Fibroblast of villous mesenchyme (primary cell): ENCODE data around the gene C10orf105. TPM values are rescaled to one million over a fixed set of nuclear protein-coding genes. Genes with fewer than 3 reads are reported as not detected.

ENCODE experiments used
- DNase-seq: peaks from one replicate; pipeline ENCODE4 v3.0.0-alpha.2; 2010; ENCODE audit warnings: low read depth
- H3K4me3 ChIP-seq: 2 replicates; pipeline ENCODE4 v1.5.1; 2011; ENCODE audit warnings: low read depth, mild to moderate bottlenecking, low read length
- total RNA-seq: library from RNA; depleted of rRNA; stranded (reverse); fragments of >200 nt; gene quantifications from 2 replicates; pipeline ENCODE4 v1.2.3, GENCODE V29; 2012
- TF ChIP-seq, protein P1 (sequence below): IDR thresholded peaks from 2 replicates; pipeline ENCODE4 v1.5.1; 2012; ENCODE audit warnings: low read depth, mild to moderate bottlenecking, low read length; ENCODE audit not compliant: insufficient read depth

The C10orf105 gene
- total RNA-seq, 1 donor = not detected

DNA sequence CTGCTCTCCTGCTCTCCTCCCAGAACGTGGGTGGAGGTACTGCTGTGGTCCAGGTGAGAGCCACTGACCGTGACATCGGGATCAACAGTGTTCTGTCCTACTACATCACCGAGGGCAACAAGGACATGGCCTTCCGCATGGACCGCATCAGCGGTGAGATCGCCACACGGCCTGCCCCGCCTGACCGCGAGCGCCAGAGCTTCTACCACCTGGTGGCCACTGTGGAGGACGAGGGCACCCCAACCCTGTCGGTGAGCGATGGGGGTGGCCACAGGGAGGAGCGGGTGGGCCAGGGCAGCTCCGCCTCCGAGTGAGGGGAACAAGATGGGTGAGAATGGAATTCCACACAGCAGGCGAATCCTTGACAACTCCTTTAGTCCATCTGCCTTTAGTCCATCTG, 22.1 kb upstream of the C10orf105 start:
- H3K4me3 ChIP-seq = no peak overlapping the region
- DNase-seq = no peak
- TF ChIP-seq, protein P1, sequence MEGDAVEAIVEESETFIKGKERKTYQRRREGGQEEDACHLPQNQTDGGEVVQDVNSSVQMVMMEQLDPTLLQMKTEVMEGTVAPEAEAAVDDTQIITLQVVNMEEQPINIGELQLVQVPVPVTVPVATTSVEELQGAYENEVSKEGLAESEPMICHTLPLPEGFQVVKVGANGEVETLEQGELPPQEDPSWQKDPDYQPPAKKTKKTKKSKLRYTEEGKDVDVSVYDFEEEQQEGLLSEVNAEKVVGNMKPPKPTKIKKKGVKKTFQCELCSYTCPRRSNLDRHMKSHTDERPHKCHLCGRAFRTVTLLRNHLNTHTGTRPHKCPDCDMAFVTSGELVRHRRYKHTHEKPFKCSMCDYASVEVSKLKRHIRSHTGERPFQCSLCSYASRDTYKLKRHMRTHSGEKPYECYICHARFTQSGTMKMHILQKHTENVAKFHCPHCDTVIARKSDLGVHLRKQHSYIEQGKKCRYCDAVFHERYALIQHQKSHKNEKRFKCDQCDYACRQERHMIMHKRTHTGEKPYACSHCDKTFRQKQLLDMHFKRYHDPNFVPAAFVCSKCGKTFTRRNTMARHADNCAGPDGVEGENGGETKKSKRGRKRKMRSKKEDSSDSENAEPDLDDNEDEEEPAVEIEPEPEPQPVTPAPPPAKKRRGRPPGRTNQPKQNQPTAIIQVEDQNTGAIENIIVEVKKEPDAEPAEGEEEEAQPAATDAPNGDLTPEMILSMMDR = no peak

DNA sequence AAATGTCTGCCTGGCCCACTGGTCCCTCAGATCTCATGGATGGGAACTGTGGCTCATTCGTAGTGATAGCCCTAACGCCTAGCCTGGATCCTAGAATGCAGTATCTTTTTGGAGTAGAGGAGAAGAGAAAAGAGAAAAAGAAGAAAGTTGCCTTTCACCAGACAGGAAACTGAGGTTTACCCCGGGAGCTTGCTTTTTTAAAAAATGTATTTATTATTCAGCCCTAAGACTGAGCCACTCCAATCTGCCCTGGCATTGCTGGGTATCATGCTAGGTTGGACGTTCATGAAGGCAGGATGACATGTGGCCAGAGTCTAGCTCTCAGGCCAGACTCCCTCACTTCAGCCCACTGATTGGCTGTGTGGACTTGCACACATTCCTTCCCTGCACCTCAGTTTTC, 21.5 kb upstream of the C10orf105 start:
- TF ChIP-seq, protein P1 = no peak
- no peak for DNase-seq
- no peak overlapping the region for H3K4me3 ChIP-seq

DNA sequence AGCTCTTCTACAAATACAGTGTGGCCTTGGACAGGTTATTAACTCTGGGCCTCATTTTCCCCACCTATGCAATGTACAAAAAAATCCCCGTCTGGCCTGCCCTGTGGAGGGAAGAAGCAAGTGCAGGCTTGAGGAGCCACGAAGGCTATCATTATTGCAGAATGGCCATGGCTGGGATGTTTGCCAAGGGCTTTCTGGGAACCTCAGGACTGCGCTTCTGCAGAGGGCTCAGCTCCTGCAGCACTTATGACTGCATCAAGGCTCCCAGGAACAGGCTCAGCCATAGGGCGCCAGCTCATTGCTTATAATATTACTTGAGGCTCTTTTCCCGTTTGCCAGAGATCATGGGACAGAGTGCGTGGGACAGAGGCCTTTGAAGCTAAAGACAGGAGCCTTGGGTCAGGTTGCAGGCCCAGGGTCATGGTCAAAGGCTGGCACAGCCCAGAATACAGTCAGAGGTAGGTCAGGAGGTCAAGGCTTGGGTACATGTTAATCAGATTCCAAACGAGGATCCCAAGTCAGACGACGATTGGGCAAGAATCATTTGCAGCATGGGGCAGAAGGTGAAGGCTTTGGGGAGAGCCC, 20.6 kb upstream of the C10orf105 start:
- TF ChIP-seq, protein P1 = no peak
- DNase-seq = peak; percentile 74
- no peak overlapping the region for H3K4me3 ChIP-seq

DNA sequence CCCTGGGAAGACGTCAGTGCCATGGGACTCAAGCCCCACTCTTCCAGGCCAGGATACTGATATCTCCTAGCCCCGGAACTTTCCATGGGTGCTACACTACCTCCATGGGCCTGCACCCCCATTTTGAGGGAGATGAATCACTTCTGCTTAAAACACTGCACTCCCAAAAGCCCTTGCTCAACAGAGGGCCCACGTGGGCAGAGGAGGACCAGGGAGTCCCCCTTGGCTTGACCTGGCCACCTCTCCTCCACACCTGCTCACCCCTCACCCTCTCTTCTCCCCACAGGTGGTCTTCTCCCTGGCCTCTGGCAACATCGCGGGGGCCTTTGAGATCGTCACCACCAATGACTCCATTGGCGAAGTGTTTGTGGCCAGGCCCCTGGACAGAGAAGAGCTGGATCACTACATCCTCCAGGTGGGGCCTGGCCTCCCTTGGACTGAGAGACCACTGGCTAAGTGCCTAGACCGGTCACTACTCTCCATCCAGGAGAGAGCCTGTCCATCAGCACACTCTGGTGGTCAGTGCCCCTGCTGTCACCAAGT, 19.9 kb upstream of the C10orf105 start:
- DNase-seq = no peak
- no peak overlapping the region for H3K4me3 ChIP-seq
- TF ChIP-seq, protein P1 = no peak

DNA sequence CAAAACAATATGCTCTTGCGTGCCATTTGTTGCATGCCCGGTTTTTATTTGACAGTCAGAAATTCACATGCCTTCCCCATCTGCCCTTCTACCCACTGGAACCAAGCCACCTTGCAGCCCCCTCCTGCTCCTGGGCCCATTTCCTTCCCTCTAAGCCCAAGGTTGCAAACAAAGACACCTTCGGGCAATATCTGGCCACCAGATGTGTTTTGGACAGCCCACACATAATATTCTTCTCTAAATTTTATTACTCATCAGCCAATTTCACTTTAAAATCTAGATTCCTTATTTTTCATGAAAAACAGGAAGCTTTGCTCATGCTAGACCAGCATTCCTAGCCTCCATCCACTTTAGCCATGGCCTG, 18.2 kb upstream of the C10orf105 start:
- no peak overlapping the region for H3K4me3 ChIP-seq
- TF ChIP-seq, protein P1 = no peak
- DNase-seq = peak; percentile 25

DNA sequence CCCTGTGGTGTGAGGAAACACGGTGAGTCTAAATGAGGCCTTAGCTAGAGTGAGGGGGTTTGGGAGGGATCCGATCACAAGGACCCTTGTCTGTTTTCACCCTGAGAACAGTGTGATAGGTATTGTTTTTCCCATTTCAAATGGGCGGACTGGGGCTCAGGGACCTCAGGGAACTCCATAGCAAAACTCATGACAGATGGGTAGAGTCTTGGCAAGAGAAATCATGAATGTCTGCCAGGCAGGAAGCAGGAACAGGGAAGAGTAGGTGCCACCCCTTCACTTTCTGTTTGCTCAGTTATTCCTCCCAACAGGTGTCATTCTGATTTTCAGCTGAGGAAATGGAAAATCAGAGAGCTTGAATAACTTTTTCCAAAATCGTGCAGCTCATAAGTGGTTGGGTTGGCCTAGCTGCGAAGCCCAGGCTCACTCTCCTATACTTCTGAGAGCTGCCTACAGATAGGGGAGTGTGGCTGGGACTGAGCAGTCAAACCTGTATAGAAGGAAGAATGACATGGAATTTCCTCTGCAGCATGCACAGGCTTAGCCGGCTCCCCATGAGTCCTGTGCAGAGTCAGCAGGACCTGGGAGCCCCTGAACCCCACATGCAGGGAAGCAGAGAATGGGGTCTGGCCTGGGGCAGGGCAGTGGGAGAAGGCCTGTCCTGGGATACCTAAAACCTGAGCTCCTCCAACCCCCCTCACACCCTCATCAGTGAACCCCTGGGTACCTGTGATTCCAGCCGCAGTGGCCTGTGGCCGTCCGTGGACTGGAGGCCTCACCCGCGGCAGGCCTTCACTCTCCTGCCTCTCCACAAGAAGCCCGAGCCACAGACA, 17.6 kb upstream of the C10orf105 start:
- TF ChIP-seq, protein P1 = no peak

More for the DNA sequence above, 17.6 kb upstream of the C10orf105 start:
- no peak overlapping the region for H3K4me3 ChIP-seq
- DNase-seq = no peak
